NCI-H2081 (cell line): Measurements from ENCODE around the gene RTP5.
"Not testable (repeated sequence)": the region's sequence is repeated elsewhere in the genome, so short reads cannot be mapped to it uniquely, and the experiment has no call there.

Experiments used
- DNase-seq, 2 experiments: peaks; one replicate each; lab custom pipeline; 2025; lab: John Stamatoyannopoulos, UW

RTP5 gene

DNA sequence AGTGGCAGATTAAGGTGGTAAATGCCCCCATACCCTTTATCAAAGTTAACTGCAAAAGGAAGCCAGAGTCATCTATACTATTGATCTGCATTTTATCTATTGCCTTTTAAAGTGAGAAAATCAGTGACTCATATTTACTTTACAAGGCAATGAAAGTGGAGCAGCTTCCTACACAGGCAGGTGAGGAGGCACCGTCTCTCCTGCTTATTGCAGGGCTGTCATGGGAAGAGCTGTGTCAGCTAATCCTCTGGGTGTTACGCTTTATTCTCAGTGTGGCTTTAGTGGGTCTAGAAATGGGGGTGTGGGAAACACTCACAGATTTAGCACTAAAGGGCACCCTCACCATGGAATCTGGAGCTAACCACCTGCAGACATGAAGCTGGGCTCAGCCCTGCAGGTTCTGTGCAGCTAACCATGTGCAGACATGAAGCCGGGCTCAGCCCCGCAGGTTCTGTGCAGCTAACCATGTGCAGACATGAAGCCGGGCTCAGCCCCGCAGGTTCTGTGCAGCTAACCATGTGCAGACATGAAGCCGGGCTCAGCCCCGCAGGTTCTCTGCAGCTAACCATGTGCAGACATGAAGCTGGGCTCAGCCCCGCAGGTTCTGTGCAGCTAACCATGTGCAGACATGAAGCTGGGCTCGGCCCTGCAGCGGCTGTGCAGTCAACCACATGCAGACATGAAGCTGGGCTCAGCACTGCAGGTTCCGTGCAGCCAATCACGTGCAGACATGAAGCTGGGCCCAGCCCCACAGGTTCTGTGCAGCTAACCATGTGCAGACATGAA lies 53.5 kb downstream of the RTP5 start:
- DNase-seq, result not testable (repeated sequence)
